Activated CD4-positive, alpha-beta T cell treated with anti-CD3 and anti-CD28 coated beads, Interleukin-2, amount 10 ng/mL, durations not matched to agents 7 days and 5 days (primary cell): ENCODE measurements around the gene CSTB. TPM values are rescaled to one million over a fixed set of nuclear protein-coding genes. Genes with fewer than 3 reads are reported as not detected.
A peak's percentile ranks its signal among the peaks of the same experiment; 100 is the strongest.

ENCODE experiments used
- CTCF ChIA-PET: fragments of 350-600 bp; sonication (Branson Sonifier 250); formaldehyde crosslinking; loops from one replicate; lab custom pipeline; 2021; ENCODE audit warnings: antibody characterized with exemption; lab: Charles Lee
- POLR2A ChIA-PET: fragments of 350-600 bp; sonication (Branson Sonifier 250); formaldehyde crosslinking; loops from one replicate; lab custom pipeline; 2021; ENCODE audit warnings: antibody characterized with exemption; lab: Charles Lee
- DNase-seq: peaks from one replicate; pipeline ENCODE4 v3.0.0-alpha.2; 2020
- H3K27ac Mint-ChIP-seq: one replicate; pipeline ENCODE4 v1.8.0; 2021; ENCODE audit warnings: mild to moderate bottlenecking, moderate library complexity, mixed read lengths
- H3K27me3 Mint-ChIP-seq: one replicate; pipeline ENCODE4 v1.8.0; 2021; ENCODE audit warnings: mixed read lengths
- H3K36me3 Mint-ChIP-seq: one replicate; pipeline ENCODE4 v1.8.0; 2021; ENCODE audit warnings: low read depth, mixed read lengths
- H3K4me1 Mint-ChIP-seq: one replicate; pipeline ENCODE4 v1.8.0; 2021; ENCODE audit warnings: mixed read lengths
- H3K4me3 Mint-ChIP-seq: one replicate; pipeline ENCODE4 v1.8.0; 2021; ENCODE audit warnings: mild to moderate bottlenecking, moderate library complexity, mixed read lengths
- H3K9me3 Mint-ChIP-seq: one replicate; pipeline ENCODE4 v1.8.0; 2021; ENCODE audit warnings: mixed read lengths
- total RNA-seq, 2 experiments: library from RNA; stranded (reverse); gene quantifications; one replicate each; pipeline ENCODE4 v1.2.3, GENCODE V29; 2021

Gene CSTB
- total RNA-seq, 2 experiments from 2014 or later, result 44.4 to 48.7 TPM

- DNase-seq, result no peak
- no peak overlapping the region for H3K27ac Mint-ChIP-seq
- H3K27me3 Mint-ChIP-seq, result no peaks in the 10 kb centered on the region
- POLR2A ChIA-PET, result no interaction called here
- peaks cover 5% of the 10 kb centered on the region for H3K4me1 Mint-ChIP-seq
- no peak overlapping the region for H3K4me3 Mint-ChIP-seq
- H3K9me3 Mint-ChIP-seq, result no peaks in the 10 kb centered on the region
- CTCF ChIA-PET, result interaction anchor here (0.5 kb wide), 1 partner anchor 1278 kb away, joined by 3 read pairs; no protein-coding TSS in a partner anchor
- H3K36me3 Mint-ChIP-seq, result peaks cover 8% of the 10 kb centered on the region
Observed at GRCh38 chr21:43741423-43742096, 34.5 kb downstream of the CSTB start.

GRCh38 chr21:43740497-43741156 is 35.5 kb downstream of the CSTB start:
- H3K36me3 Mint-ChIP-seq, result peaks cover 7% of the 10 kb centered on the region
- no peak for DNase-seq
- H3K27ac Mint-ChIP-seq, result no peak overlapping the region
- POLR2A ChIA-PET, result no interaction called here
- CTCF ChIA-PET, result interaction anchor here (0.5 to 0.7 kb wide), 2 partner anchors 11 to 1277 kb away, joined by 3 read pairs; no protein-coding TSS in a partner anchor
- H3K4me3 Mint-ChIP-seq, result no peak overlapping the region
- H3K4me1 Mint-ChIP-seq, result peaks cover 11% of the 10 kb centered on the region
- H3K9me3 Mint-ChIP-seq, result no peaks in the 10 kb centered on the region
- no peaks in the 10 kb centered on the region for H3K27me3 Mint-ChIP-seq

GRCh38 chr21:43739621-43740435 is 36.3 kb downstream of the CSTB start:
- POLR2A ChIA-PET, result no interaction called here
- peaks cover 16% of the 10 kb centered on the region for H3K4me1 Mint-ChIP-seq
- no peaks in the 10 kb centered on the region for H3K27me3 Mint-ChIP-seq
- H3K27ac Mint-ChIP-seq, result no peak overlapping the region
- H3K36me3 Mint-ChIP-seq, result peaks cover 4% of the 10 kb centered on the region
- H3K9me3 Mint-ChIP-seq, result no peaks in the 10 kb centered on the region
- H3K4me3 Mint-ChIP-seq, result no peak overlapping the region
- CTCF ChIA-PET, result interaction anchor here (0.7 kb wide), 1 partner anchor 10 kb away, joined by 3 read pairs; no protein-coding TSS in a partner anchor
- no peak for DNase-seq

GRCh38 chr21:43737158-43737950 is 38.8 kb downstream of the CSTB start:
- DNase-seq, result no peak
- no peak overlapping the region for H3K4me3 Mint-ChIP-seq
- H3K36me3 Mint-ChIP-seq, result peaks cover 3% of the 10 kb centered on the region
- H3K4me1 Mint-ChIP-seq, result peaks cover 38% of the 10 kb centered on the region
- POLR2A ChIA-PET, result no interaction called here
- no peaks in the 10 kb centered on the region for H3K9me3 Mint-ChIP-seq
- no peak overlapping the region for H3K27ac Mint-ChIP-seq
- no peaks in the 10 kb centered on the region for H3K27me3 Mint-ChIP-seq
- CTCF ChIA-PET, result interaction anchor here (1.0 to 1.3 kb wide), 2 partner anchors 13 to 36 kb away, joined by 3 read pairs; no protein-coding TSS in a partner anchor

GRCh38 chr21:43736224-43736883 is 39.8 kb downstream of the CSTB start:
- H3K4me1 Mint-ChIP-seq, result peaks cover 46% of the 10 kb centered on the region
- POLR2A ChIA-PET, result interaction anchor here (0.6 kb wide), 1 partner anchor 28 kb away, joined by 3 read pairs; no protein-coding TSS in a partner anchor
- no peaks in the 10 kb centered on the region for H3K9me3 Mint-ChIP-seq
- CTCF ChIA-PET, result interaction anchor here (0.6 to 1.3 kb wide), 2 partner anchors 12 to 137 kb away, joined by 3 to 4 read pairs; no protein-coding TSS in a partner anchor
- no peak overlapping the region for H3K4me3 Mint-ChIP-seq
- H3K27me3 Mint-ChIP-seq, result no peaks in the 10 kb centered on the region
- no peak for DNase-seq
- H3K36me3 Mint-ChIP-seq, result peaks cover 3% of the 10 kb centered on the region
- H3K27ac Mint-ChIP-seq, result no peak overlapping the region

GRCh38 chr21:43735236-43736091 is 40.6 kb downstream of the CSTB start:
- ChIA-PET CTCF (interaction anchor here (1.4 kb wide), 1 partner anchor 13 kb away, joined by 3 read pairs; no protein-coding TSS in a partner anchor), POLR2A (no interaction called here)
- Mint-ChIP-seq H3K27ac (no peak overlapping the region), H3K27me3 (no peaks in the 10 kb centered on the region), H3K9me3 (no peaks in the 10 kb centered on the region), H3K36me3 (peaks cover 3% of the 10 kb centered on the region), H3K4me1 (peaks cover 45% of the 10 kb centered on the region), H3K4me3 (no peak overlapping the region)
- no peak for DNase-seq

- CTCF ChIA-PET, result interaction anchor here (1.4 kb wide), 1 partner anchor 13 kb away, joined by 3 read pairs; no protein-coding TSS in a partner anchor
- no peak for DNase-seq
- POLR2A ChIA-PET, result no interaction called here
- Mint-ChIP-seq H3K4me1 (peaks cover 46% of the 10 kb centered on the region), H3K27me3 (no peaks in the 10 kb centered on the region), H3K4me3 (no peak overlapping the region), H3K27ac (no peak overlapping the region), H3K36me3 (peaks cover 3% of the 10 kb centered on the region), H3K9me3 (no peaks in the 10 kb centered on the region)
Observed at GRCh38 chr21:43734928-43735229, 41.2 kb downstream of the CSTB start.

GRCh38 chr21:43734131-43734927 is 41.8 kb downstream of the CSTB start:
- H3K4me1 Mint-ChIP-seq, result peaks cover 52% of the 10 kb centered on the region
- peak overlapping the region; percentile 23 for H3K4me3 Mint-ChIP-seq
- DNase-seq, result no peak
- H3K27ac Mint-ChIP-seq, result peak overlapping the region; percentile 46
- POLR2A ChIA-PET, result no interaction called here
- peaks cover 3% of the 10 kb centered on the region for H3K36me3 Mint-ChIP-seq
- no peaks in the 10 kb centered on the region for H3K27me3 Mint-ChIP-seq
- CTCF ChIA-PET, result interaction anchor here (1.4 kb wide), 1 partner anchor 12 kb away, joined by 3 read pairs; no protein-coding TSS in a partner anchor
- H3K9me3 Mint-ChIP-seq, result no peaks in the 10 kb centered on the region

GRCh38 chr21:43733529-43734071 is 42.5 kb downstream of the CSTB start:
- Mint-ChIP-seq H3K4me1 (peaks cover 57% of the 10 kb centered on the region), H3K4me3 (peak overlapping the region; percentile 23), H3K27ac (peak overlapping the region; percentile 81), H3K27me3 (no peaks in the 10 kb centered on the region), H3K36me3 (peaks cover 3% of the 10 kb centered on the region), H3K9me3 (no peaks in the 10 kb centered on the region)
- DNase-seq, result no peak
- CTCF ChIA-PET, result interaction anchor here (1.0 kb wide), 1 partner anchor 20 kb away, joined by 4 read pairs; no protein-coding TSS in a partner anchor
- POLR2A ChIA-PET, result no interaction called here

GRCh38 chr21:43733060-43733459 is 43.0 kb downstream of the CSTB start:
- Mint-ChIP-seq H3K27me3 (no peaks in the 10 kb centered on the region), H3K4me3 (peak overlapping the region; percentile 20), H3K27ac (peak overlapping the region; percentile 72), H3K36me3 (peaks cover 3% of the 10 kb centered on the region), H3K4me1 (peaks cover 63% of the 10 kb centered on the region), H3K9me3 (no peaks in the 10 kb centered on the region)
- CTCF ChIA-PET, result interaction anchor here (1.0 kb wide), 1 partner anchor 20 kb away, joined by 4 read pairs; no protein-coding TSS in a partner anchor
- no peak for DNase-seq
- POLR2A ChIA-PET, result no interaction called here
